ENCODE measurements around the gene RCC1. TPM values are rescaled to one million over a fixed set of nuclear protein-coding genes. Genes with fewer than 3 reads are reported as not detected.

Gene RCC1
- total RNA-seq, 1 experiment from 2014 or later, result 103 TPM

GRCh38 chr1:28508435-28508754 is 2.6 kb downstream of the RCC1 start:
- H3K36me3 Mint-ChIP-seq, result peaks cover 79% of the 10 kb centered on the region
- POLR2A ChIA-PET, result interaction anchor here (0.5 to 0.6 kb wide), 3 partner anchors 67 to 395 kb away, joined by 4 to 7 read pairs (median 6); no protein-coding TSS in a partner anchor
- peak overlapping the region; percentile 99 for H3K27ac Mint-ChIP-seq
- CTCF ChIA-PET, result no interaction called here
- H3K27me3 Mint-ChIP-seq (ENCODE audit: low read depth), result peaks cover 7% of the 10 kb centered on the region
- H3K9me3 Mint-ChIP-seq, result no peaks in the 10 kb centered on the region
- no peak for ATAC-seq
- H3K4me1 Mint-ChIP-seq, result peaks cover 40% of the 10 kb centered on the region
- DNase-seq (ENCODE audit: low spot score), result no peak
- peak overlapping the region; percentile 99 for H3K4me3 Mint-ChIP-seq
- no peak for TF ChIP-seq ZNF232 (CRISPR knock-in tag; IDR thresholded peaks at IDR 0.05)
- peak; percentile 98 for TF ChIP-seq PRRX2 (CRISPR knock-in tag; IDR thresholded peaks at IDR 0.05)
- TF ChIP-seq TEAD1 (CRISPR knock-in tag; IDR thresholded peaks at IDR 0.05), result no peak
- no peak for TF ChIP-seq CTCF (IDR thresholded peaks at IDR 0.05)
- TF ChIP-seq CDX4 (CRISPR knock-in tag; IDR thresholded peaks at IDR 0.05; ENCODE audit: borderline replicate concordance), result no peak
- no peak for TF ChIP-seq TCF7 (CRISPR knock-in tag; IDR thresholded peaks at IDR 0.05; ENCODE audit: low read depth)
- no peak for TF ChIP-seq FOXK1 (CRISPR knock-in tag; IDR thresholded peaks at IDR 0.05)
- TF ChIP-seq ATF3 (CRISPR knock-in tag; conservative IDR thresholded peaks at IDR 0.05), result no peak
- TF ChIP-seq JAZF1 (CRISPR knock-in tag; IDR thresholded peaks at IDR 0.05), result 0 out of 2 replicates have a peak, but pooled peaks have one; percentile 58
- TF ChIP-seq FOXP4 (CRISPR knock-in tag; IDR thresholded peaks at IDR 0.05), result no peak
- no peak for TF ChIP-seq SOX15 (CRISPR knock-in tag; IDR thresholded peaks at IDR 0.05)
- no peak for TF ChIP-seq ZNF512 (CRISPR knock-in tag; IDR thresholded peaks at IDR 0.05; ENCODE audit: borderline replicate concordance)
- no peak for TF ChIP-seq ZBTB21 (CRISPR knock-in tag; IDR thresholded peaks at IDR 0.05; ENCODE audit: borderline replicate concordance)
- TF ChIP-seq NR3C1 (CRISPR knock-in tag; conservative IDR thresholded peaks at IDR 0.05; ENCODE audit: low read depth), result no peak
- TF ChIP-seq GTF2I (CRISPR knock-in tag; conservative IDR thresholded peaks at IDR 0.05), result no peak
- no peak for TF ChIP-seq ZNF138 (CRISPR knock-in tag; conservative IDR thresholded peaks at IDR 0.05)
- TF ChIP-seq NR2C2 (CRISPR knock-in tag; IDR thresholded peaks at IDR 0.05), result no peak
- peak; percentile 99 for TF ChIP-seq NFATC4 (CRISPR knock-in tag; IDR thresholded peaks at IDR 0.05)
- TF ChIP-seq RELA (CRISPR knock-in tag; IDR thresholded peaks at IDR 0.05; ENCODE audit: borderline replicate concordance), result no peak
- no peak for TF ChIP-seq ELF4 (CRISPR knock-in tag; IDR thresholded peaks at IDR 0.05; ENCODE audit: low read depth)
- no peak for TF ChIP-seq ETV6 (CRISPR knock-in tag; IDR thresholded peaks at IDR 0.05)
- no peak for TF ChIP-seq TEAD4 (CRISPR knock-in tag; IDR thresholded peaks at IDR 0.05)
- peak; percentile 98 for TF ChIP-seq ZNF416 (CRISPR knock-in tag; IDR thresholded peaks at IDR 0.05)
- no peak for TF ChIP-seq ATF6 (CRISPR knock-in tag; IDR thresholded peaks at IDR 0.05)
- TF ChIP-seq HMGA2 (CRISPR knock-in tag; IDR thresholded peaks at IDR 0.05), result no peak
- TF ChIP-seq USF1 (CRISPR knock-in tag; IDR thresholded peaks at IDR 0.05), result no peak
- no peak for TF ChIP-seq ZNF219 (CRISPR knock-in tag; IDR thresholded peaks at IDR 0.05; ENCODE audit: borderline replicate concordance)
- peak; percentile 97 for TF ChIP-seq ZNF425 (CRISPR knock-in tag; conservative IDR thresholded peaks at IDR 0.05)
- no peak for TF ChIP-seq CREB1 (CRISPR knock-in tag; IDR thresholded peaks at IDR 0.05)
- no peak for TF ChIP-seq ATF1 (CRISPR knock-in tag; IDR thresholded peaks at IDR 0.05)
